GM18498 (cell line): ENCODE data around the gene IGFBP3.

Experiments
- ATAC-seq: cut with Tn5 transposase; IDR thresholded peaks from one replicate; pipeline ENCODE4 v1.9.1; 2021; ENCODE audit warnings: mild to moderate bottlenecking, moderate library complexity; ENCODE audit not compliant: unreplicated experiment

The IGFBP3 gene

DNA sequence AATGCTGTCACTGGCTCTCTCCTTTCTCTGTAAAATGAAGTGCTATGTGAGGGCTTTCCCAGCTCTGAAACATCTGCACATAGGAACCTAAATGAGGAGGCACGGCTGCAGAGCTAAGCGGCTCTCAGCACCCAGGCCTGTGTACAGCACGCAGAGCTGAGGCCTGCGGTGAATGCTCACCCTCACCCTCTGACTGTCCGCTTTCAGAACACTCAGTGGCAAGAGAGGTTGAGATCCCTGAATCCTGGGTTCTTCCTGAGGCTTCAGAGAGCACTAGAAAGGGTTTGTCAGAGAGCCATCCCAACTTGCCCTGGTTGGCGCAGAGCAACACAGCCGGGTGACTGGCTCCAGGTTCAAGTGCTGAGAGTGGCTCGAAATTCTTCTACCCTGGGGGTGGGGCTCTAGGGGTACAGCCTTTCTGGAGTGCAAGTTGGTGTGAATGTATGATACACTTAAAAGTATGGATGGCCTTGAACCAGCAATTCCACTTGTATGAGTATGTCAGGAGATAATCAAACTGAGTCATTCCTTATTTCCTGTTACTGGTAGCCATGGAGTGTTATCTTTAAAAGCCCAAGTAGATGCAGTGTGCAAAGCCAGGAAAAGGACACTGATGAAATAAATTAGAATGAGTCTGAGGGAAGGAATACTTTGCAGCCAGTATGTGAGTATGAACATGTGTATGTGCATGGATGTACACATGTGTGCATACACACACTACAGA is 46.5 kb downstream of the IGFBP3 start:
- ATAC-seq: no peak

- no peak for ATAC-seq
Measured at GRCh38 chr7:45873355-45873754, 47.7 kb downstream of the IGFBP3 start.

GRCh38 chr7:45873035-45873354 is 48.1 kb downstream of the IGFBP3 start, which contains the start of gene CCDC201:
TSS of gene CCDC201 (minus strand) at chr7:45873082. CDS start at chr7:45873007, 75 bp downstream.
- no peak for ATAC-seq

DNA sequence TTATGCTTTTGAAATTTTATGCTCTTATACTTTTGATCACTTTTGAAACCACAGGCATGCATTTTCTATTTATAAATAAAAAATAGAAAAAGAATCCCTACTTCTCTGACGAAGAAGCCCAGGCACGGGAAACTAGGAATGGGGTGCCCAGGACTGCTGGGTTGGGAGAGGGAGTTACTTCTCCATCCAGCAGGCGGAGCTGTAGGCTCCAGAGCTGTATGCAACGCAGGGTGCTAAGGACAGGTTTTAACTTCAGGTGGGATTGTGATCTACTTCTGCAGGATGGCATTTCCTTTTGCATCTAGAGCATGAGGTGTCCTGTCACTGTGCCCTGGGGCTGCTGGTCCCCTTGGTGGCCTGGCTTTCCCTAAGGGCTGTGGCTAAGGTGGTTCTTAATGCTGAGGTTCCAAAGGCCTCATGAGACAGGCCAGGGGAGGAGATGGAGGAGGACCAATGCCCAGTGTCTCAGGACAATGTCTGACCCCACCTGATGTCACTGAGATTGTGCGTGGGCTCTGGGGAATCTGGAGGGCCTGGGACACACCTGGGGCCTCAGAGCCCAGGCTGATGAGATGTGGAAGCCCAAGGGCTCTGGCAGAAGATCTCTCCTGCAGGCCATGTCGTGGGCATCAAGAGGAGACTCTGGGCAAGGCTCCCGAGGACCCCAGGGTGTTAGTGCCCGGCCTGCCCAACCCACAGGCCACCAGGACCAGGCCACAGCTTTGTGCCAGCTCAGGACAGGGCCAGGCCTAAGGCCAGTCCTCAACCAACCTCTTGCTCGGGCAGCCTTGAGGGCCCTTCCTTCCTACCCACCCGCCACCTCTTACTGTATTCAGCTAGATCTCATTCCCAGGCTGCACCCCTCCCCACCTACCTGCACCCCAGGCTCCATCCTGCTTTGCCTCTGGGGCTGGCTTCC is 48.7 kb downstream of the IGFBP3 start:
- no peak for ATAC-seq

DNA sequence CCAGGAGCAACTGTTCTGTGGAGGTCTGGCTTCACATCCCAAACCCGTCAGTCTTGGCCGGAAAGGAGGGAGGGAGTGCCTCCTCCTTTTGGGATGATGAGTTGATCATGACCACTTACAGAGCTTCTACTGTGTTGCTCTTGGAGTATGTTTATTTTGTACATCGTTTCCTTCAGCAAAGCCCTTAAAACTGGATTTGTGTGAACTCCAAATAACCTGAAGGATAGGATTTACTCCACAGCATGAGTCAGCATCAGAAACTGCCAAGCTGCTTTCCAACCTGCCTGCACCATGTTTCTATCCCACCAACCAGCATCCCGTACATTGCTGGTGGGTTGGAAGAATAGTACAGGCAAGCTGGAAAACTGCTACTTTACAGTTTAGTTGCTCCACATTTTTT is 51.6 kb downstream of the IGFBP3 start:
- ATAC-seq: no peak

- ATAC-seq: no peak
Measured at GRCh38 chr7:45867471-45867870, 53.6 kb downstream of the IGFBP3 start.

- ATAC-seq: no peak
Measured at GRCh38 chr7:45865594-45866410, 55.3 kb downstream of the IGFBP3 start.

DNA sequence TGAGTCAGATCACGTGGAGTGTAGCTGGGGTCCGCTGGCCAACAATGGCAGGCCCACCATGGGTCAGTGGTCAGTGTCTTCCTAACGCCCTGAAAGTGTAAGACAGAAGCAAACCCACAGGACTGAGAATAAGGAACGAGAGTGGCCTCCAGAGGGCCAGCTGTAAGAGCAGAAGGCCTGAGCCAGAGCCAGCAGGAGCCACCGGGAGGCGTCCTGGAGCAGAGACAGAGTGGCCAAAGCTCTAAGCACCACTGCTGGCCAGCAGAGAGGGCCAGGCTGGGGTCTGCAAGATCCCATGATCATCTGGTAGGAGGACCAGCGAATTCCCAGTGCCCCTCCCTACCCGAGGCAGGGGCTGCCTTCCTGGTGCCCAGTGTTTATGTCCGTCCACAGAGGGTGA is 57.4 kb downstream of the IGFBP3 start:
- no peak for ATAC-seq
